ENCODE data around the gene DUSP22.

Gene DUSP22

DNA sequence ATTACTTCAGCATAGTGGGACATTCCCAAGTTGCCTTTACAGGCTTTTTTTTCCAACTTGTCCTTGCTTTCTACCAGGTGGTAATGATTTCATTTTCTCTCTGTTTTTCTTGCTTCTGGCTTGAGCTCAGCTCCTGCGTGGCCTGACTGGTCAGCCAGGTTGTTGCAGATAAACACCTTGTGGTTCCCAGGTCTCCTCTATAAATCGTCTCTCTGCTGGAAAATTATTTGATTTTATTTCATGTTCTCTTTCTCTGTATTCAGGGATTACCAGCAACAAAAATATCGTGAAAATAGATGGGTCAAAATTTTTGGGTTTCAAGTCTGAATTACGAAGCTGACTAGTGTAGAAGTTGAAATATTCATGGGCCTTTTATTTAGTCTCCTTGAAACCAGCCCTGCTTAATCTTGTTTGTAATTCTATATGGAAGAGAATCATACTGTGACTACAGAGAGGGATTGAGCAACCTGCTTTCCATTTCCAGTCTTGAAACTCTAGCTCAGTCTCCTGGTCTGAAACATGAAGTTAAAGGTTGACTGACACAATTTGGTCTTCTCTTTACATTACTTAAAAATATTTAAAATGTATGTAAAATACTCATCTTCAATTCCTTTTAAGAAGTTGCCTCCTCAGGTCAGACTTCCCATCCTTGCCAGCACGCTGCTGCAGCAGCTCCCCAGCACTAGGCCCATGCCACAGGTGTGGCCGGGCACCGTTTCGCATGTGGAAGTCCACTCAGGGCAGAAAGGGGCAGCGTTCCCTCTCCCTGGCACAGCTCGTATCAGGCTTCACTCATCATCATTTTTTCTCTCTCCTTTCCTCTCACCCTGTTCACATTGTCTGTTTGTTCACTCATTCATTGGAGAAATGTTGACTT is 7.1 kb downstream of the DUSP22 start:
- Histone ChIP-seq H3K9me3 (no peaks in the 10 kb centered on the region), H3K27ac (no peak overlapping the region), H3K4me3 (no peak overlapping the region), H3K27me3 (no peaks in the 10 kb centered on the region), H3K36me3 (peaks cover 0 to 12% (median 0%) of the 10 kb centered on the region in 3 donors), H3K4me1 (peaks cover 0 to 23% (median 19%) of the 10 kb centered on the region in 4 donors)
- TF ChIP-seq, protein P1, sequence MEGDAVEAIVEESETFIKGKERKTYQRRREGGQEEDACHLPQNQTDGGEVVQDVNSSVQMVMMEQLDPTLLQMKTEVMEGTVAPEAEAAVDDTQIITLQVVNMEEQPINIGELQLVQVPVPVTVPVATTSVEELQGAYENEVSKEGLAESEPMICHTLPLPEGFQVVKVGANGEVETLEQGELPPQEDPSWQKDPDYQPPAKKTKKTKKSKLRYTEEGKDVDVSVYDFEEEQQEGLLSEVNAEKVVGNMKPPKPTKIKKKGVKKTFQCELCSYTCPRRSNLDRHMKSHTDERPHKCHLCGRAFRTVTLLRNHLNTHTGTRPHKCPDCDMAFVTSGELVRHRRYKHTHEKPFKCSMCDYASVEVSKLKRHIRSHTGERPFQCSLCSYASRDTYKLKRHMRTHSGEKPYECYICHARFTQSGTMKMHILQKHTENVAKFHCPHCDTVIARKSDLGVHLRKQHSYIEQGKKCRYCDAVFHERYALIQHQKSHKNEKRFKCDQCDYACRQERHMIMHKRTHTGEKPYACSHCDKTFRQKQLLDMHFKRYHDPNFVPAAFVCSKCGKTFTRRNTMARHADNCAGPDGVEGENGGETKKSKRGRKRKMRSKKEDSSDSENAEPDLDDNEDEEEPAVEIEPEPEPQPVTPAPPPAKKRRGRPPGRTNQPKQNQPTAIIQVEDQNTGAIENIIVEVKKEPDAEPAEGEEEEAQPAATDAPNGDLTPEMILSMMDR (IDR thresholded peaks at IDR 0.05) = no peak
- intact Hi-C loops (cut with DNase I; ENCODE audit: low total_unique reads) = no loop called here
- no peak for DNase-seq

DNA sequence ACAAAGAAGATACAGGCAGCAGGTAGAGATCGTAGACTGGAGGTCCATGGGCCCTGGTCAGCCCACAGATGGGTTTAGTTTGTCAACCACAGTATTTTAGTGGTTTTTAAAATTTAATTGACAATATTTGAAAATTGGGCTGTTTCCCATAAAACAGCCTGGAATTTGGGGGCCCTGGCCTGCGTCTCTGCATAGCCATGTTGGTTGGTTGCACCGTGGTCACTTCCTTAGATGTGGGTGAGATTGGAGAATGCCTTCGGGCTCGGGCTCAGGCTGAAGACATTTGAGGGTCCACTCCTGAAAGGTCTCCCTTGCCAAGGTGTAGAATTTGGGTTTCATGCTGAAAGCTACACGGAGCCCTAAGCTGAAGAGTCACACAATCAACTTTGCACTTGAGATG is 7.7 kb downstream of the DUSP22 start:
- H3K27me3 ChIP-seq = no peaks in the 10 kb centered on the region
- TF ChIP-seq, protein P1 (IDR thresholded peaks at IDR 0.05) = no peak
- H3K4me1 ChIP-seq = peaks cover 0 to 23% (median 18%) of the 10 kb centered on the region in 4 donors
- no peak for DNase-seq
- intact Hi-C loops (cut with DNase I; ENCODE audit: low total_unique reads) = no loop called here
- H3K4me3 ChIP-seq = no peak overlapping the region
- no peak overlapping the region for H3K27ac ChIP-seq
- H3K36me3 ChIP-seq = peaks cover 0 to 19% (median 0%) of the 10 kb centered on the region in 3 donors
- H3K9me3 ChIP-seq = no peaks in the 10 kb centered on the region

DNA sequence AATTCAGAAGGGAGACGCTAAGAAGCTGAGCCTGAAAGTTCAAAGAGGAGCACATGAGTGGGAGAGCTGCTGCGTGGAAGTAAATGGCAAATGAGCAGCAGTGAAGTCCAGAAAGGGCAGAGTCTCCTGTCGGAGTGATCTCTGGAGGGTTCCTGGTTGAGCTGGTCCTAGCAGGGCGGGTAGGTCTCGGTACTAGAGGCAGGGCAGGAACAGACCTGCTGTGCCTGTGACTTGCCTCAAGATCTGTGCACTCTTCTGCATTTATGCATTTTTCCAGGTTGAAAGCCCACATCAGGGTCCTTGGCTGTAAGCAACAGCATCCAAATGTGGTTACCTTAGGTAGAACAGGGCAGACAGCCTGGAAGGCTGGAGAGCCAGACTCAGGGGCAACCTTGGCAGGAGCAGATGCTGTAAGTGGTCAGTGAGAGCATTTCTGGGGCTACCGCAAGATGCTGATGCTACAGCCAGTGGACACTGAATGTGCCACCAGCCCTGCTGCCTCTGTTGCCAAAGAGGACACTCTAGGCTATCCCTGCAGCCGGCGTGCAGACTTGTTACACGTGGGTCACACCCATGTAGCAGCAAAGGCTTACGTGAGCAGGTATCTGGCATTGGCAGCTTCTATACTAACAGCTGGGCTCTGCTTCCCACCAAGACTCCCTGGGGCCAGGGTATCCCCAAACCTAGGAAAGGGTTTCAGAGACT is 8.4 kb downstream of the DUSP22 start:
- no peak for DNase-seq
- intact Hi-C loops (cut with DNase I; ENCODE audit: low total_unique reads) = no loop called here
- Histone ChIP-seq H3K36me3 (peaks cover 0 to 20% (median 0%) of the 10 kb centered on the region in 3 donors), H3K27ac (no peak overlapping the region), H3K4me3 (no peak overlapping the region), H3K9me3 (no peaks in the 10 kb centered on the region), H3K4me1 (peaks cover 0 to 23% (median 18%) of the 10 kb centered on the region in 4 donors), H3K27me3 (no peaks in the 10 kb centered on the region)
- TF ChIP-seq, protein P1 (IDR thresholded peaks at IDR 0.05) = no peak

DNA sequence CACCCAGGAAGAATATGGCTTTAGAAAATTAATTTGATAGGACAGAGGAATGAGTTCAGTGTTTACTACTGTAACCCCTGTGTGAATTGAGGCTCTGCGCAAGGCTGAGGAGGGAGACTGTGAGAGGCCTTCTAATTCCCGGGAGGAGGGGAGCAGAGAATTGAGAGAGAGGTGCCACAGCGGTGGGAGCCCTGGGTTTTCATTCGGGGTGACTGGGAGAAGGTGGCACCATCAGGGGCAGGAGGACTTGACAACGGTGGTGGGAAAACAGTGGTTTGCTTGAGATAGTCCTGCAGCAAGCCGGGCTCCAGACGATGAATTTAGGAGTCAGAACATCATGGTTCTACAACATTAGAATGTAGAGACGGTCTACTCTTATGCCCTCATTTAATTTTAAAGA is 9.2 kb downstream of the DUSP22 start:
- intact Hi-C loops (cut with DNase I; ENCODE audit: low total_unique reads) = no loop called here
- TF ChIP-seq, protein P1 (IDR thresholded peaks at IDR 0.05) = no peak
- Histone ChIP-seq H3K36me3 (peaks cover 0 to 20% (median 0%) of the 10 kb centered on the region in 3 donors), H3K4me1 (peaks cover 0 to 18% (median 14%) of the 10 kb centered on the region in 4 donors), H3K4me3 (no peak overlapping the region), H3K9me3 (no peaks in the 10 kb centered on the region), H3K27me3 (no peaks in the 10 kb centered on the region), H3K27ac (no peak overlapping the region)
- DNase-seq = no peak

DNA sequence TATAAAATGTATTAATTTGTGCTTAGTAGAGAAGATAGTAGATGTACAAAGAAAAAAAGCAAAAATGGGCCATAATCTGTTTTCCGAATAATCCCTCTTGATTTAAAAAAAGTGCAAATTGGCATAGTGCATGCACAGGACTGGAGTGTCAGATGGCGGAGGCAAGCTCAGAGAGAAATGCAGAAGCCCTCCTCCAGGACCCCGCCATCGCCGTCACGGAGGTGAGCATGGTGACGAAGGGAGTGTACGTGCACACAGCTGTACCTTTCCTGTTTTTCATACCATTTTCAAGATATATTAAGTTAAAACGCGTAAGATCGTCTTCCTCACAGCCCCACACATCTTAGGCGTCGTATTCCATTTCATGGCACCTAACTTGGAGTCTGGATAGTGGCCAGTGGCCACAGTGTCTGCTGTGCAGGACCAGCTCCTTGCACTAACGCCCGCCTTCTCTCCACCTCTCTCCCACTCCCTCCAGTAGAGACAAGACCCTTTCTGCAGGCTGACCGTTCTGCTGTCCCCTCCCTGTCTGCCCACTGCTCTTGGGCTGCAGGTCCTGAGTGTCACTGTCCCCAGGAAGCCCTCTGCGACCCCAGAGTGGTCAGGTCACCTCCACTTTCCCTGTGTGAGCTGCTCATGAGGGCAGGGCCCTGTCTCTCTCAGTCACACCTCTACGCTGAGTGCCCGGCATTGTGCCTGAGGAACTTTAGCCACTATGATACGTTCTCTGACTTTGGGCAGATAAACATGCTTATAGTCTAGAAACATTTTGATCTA is 9.8 kb downstream of the DUSP22 start:
- no peak for DNase-seq
- Histone ChIP-seq H3K4me1 (peaks cover 0 to 12% (median 8%) of the 10 kb centered on the region in 4 donors), H3K27ac (no peak overlapping the region), H3K27me3 (no peaks in the 10 kb centered on the region), H3K36me3 (peaks cover 0 to 20% (median 0%) of the 10 kb centered on the region in 3 donors), H3K4me3 (no peak overlapping the region), H3K9me3 (no peaks in the 10 kb centered on the region)
- intact Hi-C loops (cut with DNase I; ENCODE audit: low total_unique reads) = no loop called here
- TF ChIP-seq, protein P1 (IDR thresholded peaks at IDR 0.05) = no peak

All from tibial artery (tissue), 4 donors.